GM18505 (cell line): Measurements from ENCODE around the gene ETV7.
A peak's percentile ranks its signal among the peaks of the same experiment; 100 is the strongest.
"Not testable (repeated sequence)": the region's sequence is repeated elsewhere in the genome, so short reads cannot be mapped to it uniquely, and the experiment has no call there.

Source experiments
- ATAC-seq: cut with Tn5 transposase; IDR thresholded peaks from one replicate; pipeline ENCODE4 v1.9.1; 2021; ENCODE audit not compliant: unreplicated experiment
- POLR2A ChIP-seq: IDR thresholded peaks from 4 replicates; pipeline ENCODE4 v1.6.1; 2011; ENCODE audit warnings: borderline replicate concordance; ENCODE audit not compliant: insufficient read depth, insufficient read length; ENCODE audit errors: extremely low read depth

ETV7 gene

DNA sequence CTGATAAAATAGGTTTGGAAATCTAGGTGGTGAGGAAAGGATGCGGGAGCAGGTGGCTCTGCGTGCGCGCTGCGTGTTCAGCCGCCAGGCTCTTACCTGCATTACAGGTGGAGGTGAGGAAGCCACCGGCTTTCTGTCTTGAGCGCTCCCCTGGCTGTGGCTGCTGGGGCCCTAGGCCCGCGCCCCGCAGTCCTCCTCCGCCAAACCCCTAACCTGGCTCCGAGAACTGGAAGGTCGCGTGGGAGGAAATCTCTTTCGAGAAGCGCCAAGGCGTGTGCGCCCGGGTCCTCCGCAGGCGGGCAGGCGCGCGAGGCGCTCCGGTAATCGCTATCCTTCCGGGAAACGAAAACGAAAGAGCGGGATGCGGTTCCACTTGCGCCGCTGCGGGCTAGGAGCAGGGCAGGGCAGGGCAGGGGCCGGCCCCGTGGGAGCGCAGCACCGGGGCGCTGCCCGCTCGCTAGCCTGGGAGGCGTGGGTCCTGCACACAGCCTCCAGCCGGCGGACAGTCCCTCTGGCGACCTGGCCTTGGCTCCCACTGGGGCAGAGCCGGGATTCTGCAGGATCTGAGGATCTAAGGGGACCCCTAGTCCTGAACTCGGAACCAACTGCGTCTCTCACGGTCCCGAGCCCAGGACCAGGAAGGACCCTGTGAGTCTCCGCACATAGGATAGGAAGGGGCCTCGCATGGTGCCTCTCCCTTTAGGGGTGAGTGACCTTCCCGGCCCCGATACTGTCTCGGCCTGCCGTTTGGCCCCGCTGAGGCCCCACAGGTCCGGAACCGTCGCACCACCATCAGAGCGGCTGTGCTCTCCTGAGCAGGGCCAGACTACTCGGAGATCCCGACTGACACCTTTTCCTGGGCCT is at the start of gene ETV7:
Gene ETV7, minus strand, starts transcription at position 230 of the 864 bp plus-strand sequence. Its CDS starts 128 bp downstream, at position 102.
- TF ChIP-seq POLR2A: peak; percentile 17
- ATAC-seq: no peak

DNA sequence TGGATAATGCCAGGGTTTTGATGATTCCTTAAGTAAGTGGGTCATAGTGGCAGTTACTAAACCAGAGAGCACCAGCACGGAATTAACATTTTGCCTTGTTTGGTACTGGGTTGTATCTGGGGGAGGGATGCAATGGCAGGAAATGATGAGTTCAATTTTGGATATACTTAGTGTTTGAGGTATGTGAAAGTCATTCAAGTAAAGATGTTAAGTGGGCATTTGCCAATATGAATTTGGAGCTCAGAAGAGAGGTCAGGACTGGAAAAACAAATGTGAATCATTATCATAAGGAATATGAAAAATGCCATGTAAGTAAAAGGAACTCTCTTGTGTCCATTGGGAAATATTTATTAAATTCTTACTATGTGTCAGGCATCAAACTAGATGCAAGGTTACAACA is 49.0 kb upstream of the ETV7 start:
- TF ChIP-seq POLR2A: no peak
- no peak for ATAC-seq

DNA sequence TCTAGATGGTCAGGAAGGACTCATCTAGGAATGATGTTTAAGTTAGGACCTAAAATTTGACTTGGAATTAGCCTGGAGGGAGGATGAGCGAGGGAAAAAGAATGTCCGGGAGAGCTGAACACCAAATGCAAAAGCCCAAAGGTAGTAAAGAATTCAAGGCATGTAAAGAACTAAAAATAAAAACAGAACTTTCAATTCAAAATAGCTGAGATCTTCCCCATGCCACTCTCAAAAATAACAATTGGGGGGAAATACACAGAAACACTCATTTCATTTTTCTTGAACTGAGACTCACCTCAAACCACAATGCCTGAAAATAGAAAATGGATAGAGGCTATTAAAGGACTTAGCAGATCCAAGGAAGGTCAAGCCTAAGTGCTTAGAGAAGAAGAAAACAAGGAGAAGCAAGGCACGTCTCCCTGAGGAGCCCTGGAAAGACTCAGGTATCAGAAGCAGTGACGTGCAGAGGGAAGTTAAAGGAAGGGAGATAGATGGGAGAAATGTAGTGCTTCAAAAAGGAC is 44.7 kb upstream of the ETV7 start:
- no peak for ATAC-seq
- TF ChIP-seq POLR2A: no peak

DNA sequence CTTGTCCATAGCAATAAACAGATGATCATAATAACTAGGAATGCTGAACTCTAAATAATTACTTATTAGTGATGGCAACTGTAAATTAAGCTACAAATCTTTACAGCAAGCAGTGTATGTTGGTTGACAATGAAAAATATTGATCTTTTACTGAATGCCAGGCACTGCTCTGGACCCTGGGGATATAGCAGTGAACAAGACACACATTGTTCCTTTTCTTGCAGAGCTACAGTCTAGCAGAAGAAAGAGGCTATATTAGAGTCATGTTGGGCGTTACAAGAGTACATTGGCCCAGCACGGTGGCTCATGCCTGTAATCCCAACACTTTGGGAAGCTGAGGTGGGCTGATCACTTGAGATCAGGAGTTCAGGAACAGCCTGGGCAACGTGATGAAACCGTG is 43.7 kb upstream of the ETV7 start:
- no peak for TF ChIP-seq POLR2A
- ATAC-seq: no peak

DNA sequence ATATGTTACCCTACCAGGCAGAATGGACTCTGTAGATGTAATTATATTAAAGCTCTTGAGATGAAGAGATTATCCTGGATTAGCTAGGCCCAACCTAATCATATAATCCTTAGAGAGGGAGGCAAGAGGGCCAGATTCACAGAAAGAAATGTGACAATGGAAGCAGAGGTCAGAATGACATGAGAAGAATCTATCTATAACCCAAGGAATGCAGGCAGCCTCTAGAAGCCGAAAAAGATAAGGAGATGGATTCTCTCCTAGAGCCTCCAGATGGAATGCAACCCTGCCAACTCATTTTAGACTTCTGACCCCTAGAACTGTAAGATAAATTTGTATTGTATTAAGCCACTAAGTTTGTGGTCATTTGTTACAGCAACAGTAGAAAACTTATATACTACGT is 42.9 kb upstream of the ETV7 start:
- no peak for ATAC-seq
- no peak for TF ChIP-seq POLR2A

DNA sequence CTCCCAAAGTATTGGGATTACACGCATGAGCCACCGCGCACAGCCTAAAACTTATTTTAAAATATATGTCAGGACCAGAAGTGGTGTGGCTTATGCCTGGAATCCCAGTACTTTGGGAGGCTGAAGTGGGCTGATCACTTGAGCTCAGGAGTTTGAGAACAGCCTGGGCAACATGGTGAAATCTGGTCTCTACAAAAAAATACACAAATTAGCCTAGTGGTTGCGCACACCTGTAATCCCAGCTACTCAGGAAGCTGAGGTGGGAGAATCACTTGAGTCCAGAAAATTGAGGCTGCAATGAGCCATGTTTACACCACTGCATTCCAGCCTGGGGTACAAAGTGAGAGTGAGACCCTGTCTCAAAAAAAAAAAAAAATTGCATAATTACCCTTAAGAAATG is 41.4 kb upstream of the ETV7 start:
- ATAC-seq: no peak
- no peak for TF ChIP-seq POLR2A

DNA sequence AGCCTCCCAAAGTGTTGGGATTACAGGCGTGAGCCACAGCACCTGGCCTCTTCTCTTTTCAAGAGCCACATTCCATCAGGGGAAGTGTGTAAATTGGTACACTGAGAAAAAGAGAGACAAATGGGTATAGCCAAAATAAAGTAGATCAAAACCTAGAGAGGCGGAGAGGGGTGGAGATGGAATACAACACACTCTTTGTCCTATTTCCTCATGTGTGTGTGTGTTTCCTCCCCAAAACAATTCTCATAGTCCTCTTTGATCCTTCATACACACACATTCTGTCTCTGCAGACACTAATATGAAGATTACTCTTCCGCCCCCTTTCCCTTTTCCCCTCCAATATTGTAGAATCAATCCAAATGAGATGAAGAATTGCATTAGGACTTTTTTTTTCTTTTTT is 39.2 kb upstream of the ETV7 start:
- no peak for TF ChIP-seq POLR2A
- ATAC-seq: no peak

DNA sequence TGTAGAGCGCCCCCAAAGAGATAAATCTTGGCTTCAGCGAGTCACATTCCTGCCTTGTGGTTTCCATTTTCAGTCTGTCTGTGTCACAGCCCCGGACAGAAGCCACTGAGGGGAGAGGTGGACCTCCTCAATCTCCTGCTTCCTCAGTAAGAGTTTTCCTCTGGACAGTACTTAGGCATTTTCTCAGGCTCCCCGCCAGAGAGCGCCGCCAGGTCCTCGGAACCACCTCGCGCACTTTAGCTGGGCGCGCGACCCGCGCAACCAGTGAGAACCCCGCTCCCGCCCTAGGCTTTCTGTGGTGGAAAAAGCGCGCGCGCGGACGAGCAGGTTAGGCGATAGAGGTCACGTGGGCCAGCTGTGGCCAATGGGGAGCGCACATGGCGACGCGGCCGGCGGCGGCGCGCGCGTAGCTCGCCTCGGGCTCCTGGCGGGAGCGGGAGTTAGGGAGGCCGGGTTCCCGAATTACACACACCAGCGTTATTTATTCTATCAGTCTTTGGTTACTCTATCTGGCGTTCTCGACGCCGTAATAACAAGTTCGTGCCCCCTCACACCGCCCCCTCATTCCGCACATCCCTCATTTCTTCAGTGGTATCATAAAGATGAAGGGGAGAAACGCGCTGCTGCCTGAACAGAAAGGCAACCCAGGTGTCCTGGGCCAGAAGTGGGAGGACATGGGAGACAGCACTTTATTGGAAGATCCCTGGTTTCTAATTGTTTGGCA is 35.8 kb upstream of the ETV7 start:
- ATAC-seq: peak; percentile 96
- TF ChIP-seq POLR2A: peak; percentile 93

DNA sequence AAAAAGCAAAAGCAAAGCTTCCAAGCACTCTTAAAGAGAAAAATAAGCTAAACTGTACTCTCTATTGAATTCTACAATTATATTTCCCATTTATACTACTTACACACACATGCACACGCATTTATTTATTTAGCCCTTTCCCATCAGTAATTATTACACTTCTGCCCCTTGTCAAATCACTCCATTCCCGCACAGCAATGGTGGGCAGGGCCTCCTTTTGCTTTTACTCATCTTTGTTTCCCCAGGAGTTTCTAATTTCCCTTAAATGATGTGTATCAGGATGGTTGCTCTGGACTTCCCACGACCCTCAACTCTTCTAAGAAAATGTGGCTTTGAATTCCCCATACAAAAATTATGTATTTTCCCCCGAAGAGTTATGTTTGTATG is 35.2 kb upstream of the ETV7 start:
- TF ChIP-seq POLR2A: no peak
- ATAC-seq: no peak

DNA sequence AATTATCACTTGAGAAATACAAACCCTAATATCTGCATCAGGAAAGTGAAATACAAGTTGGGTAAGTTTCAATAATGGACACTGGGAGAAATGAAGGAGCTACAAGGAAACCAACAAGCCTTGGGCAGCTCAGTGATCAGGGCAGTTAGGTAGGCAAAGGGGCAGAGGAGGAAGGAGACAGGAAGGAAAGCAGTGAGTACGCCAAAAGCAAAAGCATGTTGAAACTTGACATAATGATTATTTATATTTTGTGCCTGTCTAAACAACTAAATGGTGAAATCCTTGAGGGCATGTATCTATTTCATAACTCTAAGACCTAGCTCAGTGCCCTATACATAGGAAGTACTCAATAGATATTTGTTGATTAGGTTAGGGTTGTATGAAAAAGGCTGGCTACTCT is 31.8 kb upstream of the ETV7 start:
- ATAC-seq: no peak

DNA sequence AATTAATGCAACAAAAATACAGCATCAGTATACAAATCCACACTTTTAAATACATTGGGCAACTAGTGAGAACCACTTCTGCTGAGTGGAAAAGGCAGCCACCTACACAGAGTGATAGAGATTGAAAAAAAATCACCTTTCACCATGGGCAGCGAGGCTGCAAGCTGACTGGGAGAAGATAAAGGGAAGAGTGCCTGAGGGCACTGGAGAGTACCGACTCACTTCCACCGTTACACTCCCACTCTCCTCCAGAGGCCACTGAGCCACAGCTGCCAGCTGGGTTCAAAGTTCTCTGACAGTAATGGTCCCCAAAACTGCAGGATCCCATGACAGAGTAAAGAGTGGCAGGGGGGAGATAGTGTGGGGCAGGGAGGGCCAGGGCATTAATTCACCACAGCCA is 31.1 kb upstream of the ETV7 start:
- no peak for ATAC-seq
- TF ChIP-seq POLR2A: no peak

More for the DNA sequence above, 31.8 kb upstream of the ETV7 start:
- no peak for TF ChIP-seq POLR2A

DNA sequence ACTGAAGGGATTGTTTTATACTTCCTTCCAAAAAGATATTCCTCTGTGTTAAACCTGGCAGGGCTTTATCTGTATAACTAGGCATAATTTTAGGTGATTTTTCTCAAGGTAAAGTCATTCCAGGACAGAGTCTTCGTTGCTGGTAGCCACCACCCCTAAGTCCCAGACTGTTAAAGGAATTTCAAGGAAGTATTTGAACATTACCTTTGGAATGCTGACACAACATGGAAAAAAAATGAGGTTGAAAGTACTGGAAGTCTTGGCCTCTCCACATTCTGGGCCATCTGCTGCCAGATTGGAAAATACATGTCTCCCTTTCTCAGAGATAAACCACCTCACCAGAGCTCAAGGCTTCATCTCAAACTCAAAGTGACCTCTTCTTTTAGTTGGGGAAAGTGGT is 27.0 kb upstream of the ETV7 start:
- ATAC-seq: no peak
- TF ChIP-seq POLR2A: no peak

DNA sequence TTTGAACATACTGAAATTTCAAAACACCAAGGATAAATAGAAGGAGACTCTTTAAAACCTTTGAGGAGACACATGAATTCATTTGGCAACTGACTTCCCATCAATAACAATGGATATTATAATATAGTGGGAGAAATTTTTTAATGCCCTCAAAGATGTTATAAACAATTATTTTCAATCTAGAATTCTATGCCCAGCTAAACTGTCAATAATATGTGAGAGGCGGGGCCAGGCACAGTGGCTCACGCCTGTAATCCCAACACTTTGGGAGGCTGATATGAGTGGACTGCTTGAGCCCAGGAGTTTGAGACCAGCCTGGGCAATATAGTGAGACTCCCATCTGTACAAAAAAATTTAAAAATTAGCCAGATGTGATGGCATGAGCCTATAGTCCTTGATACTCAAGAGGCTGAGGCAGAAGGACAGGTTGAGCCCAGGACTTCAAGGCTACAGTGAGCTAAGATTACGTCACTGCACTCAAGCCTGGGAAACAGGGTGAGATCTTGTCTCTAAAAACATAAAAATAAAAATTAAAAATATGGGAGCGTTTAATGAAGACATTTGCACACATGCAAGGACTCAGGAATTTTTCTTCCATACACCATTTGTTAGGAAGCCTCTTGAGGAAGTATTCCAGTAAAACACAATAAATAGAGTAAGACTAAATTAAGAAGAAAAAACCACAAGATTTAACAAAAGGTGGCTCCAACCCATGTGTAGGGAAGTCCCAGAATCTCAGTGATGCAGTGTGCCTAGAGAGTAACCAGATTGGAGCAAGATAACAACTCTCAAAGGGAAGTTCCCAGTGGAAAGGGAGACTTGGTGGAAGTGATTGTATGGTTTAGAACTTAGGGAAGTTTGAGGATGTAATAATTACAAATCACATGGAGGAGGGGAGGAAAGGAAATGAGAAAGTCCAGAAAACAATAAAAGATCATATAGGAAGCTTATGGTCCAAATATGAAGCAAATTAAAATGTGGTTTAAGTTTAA is 26.3 kb upstream of the ETV7 start:
- ATAC-seq: no peak
- no peak for TF ChIP-seq POLR2A

DNA sequence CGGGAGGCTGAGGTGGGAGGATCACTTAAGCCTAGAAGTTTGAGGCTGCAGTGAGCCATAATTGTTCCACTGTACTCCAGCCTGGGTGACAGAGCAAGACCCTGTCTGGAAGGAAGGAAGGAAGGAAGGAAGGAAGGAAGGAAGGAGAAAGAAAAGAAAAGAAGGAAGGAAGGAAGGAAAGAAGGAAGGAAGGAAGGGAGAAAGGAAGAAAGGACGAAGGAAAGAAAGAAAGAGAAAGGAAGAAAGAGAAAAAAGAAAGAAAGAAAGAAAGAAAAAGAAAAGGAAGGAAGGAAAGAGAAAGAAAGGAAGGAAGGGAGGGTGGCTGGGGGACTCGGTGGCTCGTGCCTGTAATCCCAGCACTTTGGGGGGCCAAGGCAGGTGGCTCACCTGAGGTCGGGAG is 22.2 kb upstream of the ETV7 start:
- not testable (repeated sequence) for ATAC-seq
